ENCODE measurements around the gene SGSM2.
"Not testable (repeated sequence)": the region's sequence is repeated elsewhere in the genome, so short reads cannot be mapped to it uniquely, and the experiment has no call there.

SGSM2 gene, protein sequence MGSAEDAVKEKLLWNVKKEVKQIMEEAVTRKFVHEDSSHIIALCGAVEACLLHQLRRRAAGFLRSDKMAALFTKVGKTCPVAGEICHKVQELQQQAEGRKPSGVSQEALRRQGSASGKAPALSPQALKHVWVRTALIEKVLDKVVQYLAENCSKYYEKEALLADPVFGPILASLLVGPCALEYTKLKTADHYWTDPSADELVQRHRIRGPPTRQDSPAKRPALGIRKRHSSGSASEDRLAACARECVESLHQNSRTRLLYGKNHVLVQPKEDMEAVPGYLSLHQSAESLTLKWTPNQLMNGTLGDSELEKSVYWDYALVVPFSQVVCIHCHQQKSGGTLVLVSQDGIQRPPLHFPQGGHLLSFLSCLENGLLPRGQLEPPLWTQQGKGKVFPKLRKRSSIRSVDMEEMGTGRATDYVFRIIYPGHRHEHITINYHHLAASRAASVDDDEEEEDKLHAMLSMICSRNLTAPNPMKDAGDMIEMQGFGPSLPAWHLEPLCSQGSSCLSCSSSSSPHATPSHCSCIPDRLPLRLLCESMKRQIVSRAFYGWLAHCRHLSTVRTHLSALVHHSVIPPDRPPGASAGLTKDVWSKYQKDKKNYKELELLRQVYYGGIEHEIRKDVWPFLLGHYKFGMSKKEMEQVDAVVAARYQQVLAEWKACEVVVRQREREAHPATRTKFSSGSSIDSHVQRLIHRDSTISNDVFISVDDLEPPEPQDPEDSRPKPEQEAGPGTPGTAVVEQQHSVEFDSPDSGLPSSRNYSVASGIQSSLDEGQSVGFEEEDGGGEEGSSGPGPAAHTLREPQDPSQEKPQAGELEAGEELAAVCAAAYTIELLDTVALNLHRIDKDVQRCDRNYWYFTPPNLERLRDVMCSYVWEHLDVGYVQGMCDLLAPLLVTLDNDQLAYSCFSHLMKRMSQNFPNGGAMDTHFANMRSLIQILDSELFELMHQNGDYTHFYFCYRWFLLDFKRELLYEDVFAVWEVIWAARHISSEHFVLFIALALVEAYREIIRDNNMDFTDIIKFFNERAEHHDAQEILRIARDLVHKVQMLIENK

GRCh38 chr17:2336852-2337543 is at the start of gene SGSM2:
Gene SGSM2 (plus strand): TSS chr17:2337501. CDS start chr17:2337689, 188 bp downstream.
- DNase-seq (ENCODE audit: low spot score): peak; percentile 49

GRCh38 chr17:2289878-2290478 is 47.3 kb upstream of the SGSM2 start:
- DNase-seq (ENCODE audit: low spot score): no peak

DNA sequence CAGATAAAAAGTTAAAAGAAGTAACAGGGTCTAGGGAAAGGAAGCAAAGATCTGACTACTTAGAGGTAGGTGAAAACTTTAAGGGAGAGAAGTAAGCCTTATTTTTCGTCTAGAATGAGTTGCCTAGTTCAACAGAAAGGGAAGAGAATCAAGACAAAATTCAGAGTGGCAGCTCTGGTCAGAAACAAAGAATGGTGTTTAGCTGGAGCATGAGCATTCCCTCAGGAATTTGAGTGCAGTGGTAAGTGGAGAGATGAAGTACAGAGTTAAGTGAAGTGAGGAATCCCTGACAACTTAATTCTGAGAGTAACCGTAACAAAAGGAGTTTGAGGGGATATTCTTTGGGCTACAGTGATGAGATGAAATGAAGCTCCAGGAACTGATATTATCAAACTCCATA is 45.2 kb upstream of the SGSM2 start:
- peak; percentile 55 for DNase-seq (ENCODE audit: low spot score)

- DNase-seq (ENCODE audit: low spot score): peak; percentile 43
These were observed 41.7 kb upstream of the SGSM2 start for GRCh38 chr17:2295575-2295974.

DNA sequence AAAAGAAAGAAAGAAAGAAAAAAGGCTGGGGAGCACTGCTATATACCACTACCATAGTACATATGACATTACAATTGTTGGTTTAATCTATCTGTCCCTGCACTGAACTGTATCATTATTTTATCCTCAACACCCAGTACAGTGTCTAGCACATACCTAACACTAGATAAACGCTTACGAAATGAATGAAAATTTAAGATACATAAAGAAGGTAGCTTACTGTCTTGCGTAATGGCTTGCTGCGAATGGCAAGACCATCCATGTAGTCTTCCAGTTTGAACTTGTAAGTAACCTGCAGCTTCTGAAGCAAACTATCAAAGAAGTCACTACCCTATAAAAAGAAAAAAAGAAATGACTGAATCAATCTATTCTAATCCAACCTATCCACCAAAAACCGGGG is 40.3 kb upstream of the SGSM2 start:
- no peak for DNase-seq (ENCODE audit: low spot score)

DNA sequence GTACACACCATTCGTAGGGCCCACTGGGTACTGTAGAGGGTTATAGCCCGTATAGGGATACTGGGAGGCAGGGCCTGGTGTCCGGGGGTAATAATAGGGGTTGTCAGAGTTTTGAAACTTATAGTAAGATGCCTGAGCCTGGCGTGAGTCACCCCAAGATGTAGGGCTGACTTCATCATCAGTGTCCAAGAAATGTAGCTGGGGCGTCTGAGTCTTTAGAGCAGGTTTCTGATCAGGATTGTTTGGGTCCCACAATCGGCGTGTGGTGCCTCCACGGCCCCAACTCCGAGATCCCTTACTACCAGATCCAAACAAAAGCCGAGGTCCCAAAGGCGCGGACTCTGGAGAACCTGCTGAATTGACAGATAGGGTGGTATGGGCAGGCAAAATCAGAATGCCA is 38.2 kb upstream of the SGSM2 start:
- no peak for DNase-seq (ENCODE audit: low spot score)

GRCh38 chr17:2299756-2300155 is 37.5 kb upstream of the SGSM2 start:
- DNase-seq (ENCODE audit: low spot score): no peak

- DNase-seq (ENCODE audit: low spot score): no peak
These were observed 34.5 kb upstream of the SGSM2 start for GRCh38 chr17:2302778-2303203.

- peak; percentile 91 for DNase-seq (ENCODE audit: low spot score)
These were observed 33.8 kb upstream of the SGSM2 start, which contains the start of the genes SMG6 and SRR for GRCh38 chr17:2303204-2304188. Gene SMG6 (minus strand): TSS chr17:2303785. CDS start chr17:2303720, 65 bp downstream. Gene SRR (plus strand): TSS chr17:2303950. CDS start chr17:2315561, 11,611 bp downstream.

GRCh38 chr17:2304931-2305330 is 32.4 kb upstream of the SGSM2 start:
- DNase-seq (ENCODE audit: low spot score): no peak

DNA sequence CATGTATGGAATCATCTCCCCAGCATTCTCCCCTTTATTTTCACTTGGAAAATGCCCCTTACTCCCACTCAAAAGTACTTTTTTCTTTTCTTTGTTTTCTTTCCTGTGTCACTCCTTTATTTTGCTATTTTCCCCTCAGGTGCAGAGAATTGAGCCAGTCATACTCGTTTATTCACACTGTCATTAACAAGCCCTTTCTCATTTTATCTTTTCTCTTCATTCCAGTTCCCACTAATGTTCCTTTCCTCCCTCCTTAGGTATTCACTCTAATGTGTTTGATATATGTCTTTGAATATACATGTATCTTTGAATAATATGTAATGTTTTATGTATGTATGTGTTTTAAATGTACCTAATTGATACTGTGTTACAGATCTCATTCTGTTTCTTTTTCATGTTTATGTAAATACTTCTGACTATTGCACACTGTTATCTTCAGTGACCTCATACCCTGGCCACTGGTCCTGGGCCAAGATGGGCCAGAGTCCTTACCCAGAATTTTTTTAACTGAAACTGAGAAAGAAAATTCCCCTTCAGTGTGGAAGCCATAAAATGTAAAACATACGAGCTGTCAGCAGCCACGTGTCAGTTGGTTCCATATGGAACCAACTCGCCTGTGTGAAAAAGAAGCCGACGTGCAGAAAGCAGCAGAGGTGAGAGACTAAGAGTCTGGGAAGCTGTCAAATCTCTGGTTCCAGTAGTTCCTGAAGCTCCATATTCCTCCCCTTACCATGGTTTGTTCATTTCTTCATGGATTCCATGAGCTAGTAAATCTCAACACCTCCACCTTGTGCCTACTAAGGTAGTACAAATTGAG is 27.8 kb upstream of the SGSM2 start:
- no peak for DNase-seq (ENCODE audit: low spot score)

- DNase-seq (ENCODE audit: low spot score): no peak
These were observed 24.6 kb upstream of the SGSM2 start for GRCh38 chr17:2312736-2313135.

- not testable (repeated sequence) for DNase-seq (ENCODE audit: low spot score)
These were observed 20.4 kb upstream of the SGSM2 start for GRCh38 chr17:2316916-2317205.

DNA sequence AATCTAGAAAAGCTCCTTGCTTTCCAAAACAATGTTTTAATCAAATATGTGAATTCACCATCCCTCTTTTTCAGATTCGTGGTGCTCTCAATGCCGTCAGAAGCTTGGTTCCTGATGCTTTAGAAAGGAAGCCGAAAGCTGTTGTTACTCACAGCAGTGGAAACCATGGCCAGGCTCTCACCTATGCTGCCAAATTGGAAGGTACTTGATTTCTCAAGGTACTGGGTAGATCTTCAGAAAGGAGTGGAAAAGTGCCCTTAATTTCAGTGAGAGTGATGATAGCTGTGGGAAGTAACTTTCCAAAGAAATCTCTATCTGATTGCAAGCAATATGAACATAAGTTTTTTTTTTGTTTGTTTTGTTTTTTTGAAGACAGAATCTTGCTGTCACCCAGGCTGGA is 19.5 kb upstream of the SGSM2 start:
- no peak for DNase-seq (ENCODE audit: low spot score)

DNA sequence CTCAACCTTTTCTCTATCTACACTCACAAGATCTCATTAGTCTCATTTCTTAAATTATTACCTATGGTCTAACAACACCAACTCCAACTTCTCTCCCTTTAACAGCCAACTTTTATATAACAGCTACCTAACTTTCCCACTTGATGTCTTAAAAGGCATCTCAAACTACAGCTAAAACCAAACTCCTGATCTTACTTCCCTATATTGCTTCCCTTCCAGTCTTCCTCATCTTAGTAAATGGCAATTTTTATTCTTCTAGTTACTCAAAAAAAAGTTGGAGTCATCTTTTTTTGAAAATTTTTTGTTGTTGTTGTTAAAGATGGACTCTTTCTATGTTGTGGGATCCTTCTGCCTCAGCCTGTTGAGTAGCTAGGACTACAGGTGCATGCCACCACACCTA is 18.2 kb upstream of the SGSM2 start:
- DNase-seq (ENCODE audit: low spot score): no peak

DNA sequence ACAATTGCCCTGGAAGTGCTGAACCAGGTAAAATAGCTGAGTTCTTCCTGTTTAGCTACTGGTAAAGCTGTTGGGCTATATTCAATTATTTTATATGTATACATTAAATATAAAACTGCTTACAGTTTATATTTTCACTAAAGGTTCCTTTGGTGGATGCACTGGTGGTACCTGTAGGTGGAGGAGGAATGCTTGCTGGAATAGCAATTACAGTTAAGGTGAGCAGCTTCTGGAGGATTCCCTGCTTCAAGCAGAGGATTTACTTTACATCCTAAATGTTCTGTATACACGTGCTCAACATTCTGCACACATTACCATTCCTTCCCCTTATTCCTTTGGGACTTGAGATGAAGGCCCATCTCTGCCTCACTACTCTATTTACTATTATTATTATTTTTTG is 15.9 kb upstream of the SGSM2 start:
- DNase-seq (ENCODE audit: low spot score): no peak

GRCh38 chr17:2323629-2324314 is 13.5 kb upstream of the SGSM2 start:
- no peak for DNase-seq (ENCODE audit: low spot score)

DNA sequence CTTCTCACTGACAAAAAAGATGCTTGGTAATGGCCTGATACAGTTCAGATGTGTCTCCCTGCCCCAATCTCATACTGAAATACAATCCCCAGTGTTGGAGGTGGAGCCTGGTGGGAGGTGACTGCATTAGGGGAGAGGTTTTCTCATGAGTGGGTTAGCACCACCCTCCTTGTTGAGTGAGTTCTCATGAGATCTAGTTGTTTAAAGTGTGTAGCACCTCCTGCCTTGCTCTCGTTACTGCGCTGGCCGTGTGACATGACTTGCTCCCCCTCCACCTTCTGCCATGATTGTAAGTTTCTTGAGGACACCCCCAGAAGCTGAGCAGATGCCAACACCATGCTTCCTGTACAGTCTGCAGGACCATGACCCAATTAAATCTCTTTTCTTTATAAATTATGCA is 6.0 kb upstream of the SGSM2 start:
- DNase-seq (ENCODE audit: low spot score): no peak

DNA sequence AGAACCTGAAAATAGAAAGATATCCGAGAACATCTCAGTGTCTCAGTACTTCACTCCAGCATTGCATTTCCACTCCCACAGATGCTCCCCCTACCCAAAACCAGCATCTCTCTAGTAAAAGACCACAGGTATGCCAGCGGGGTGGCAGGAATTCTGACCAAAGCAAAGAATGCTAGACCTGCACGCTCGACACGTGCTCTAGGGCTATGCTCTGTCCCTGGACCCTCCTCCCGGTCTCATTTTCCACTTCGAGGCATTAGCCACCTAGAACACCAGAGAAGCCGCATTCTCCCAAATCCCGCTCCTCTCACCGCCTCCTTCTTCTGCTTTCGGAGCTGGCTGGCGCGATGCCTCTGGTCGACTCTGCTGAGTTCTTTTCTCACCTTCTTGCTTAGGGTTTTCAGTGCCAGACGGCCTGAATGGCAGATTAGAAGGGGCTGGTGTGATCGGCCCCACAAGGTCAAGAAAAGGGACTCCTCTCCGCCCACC is 1.5 kb upstream of the SGSM2 start:
- peak; percentile 43 for DNase-seq (ENCODE audit: low spot score)

All from kidney tubule cell (primary cell).